ENCODE results near the gene C1QTNF9.
"Not testable (repeated sequence)": the region's sequence is repeated elsewhere in the genome, so short reads cannot be mapped to it uniquely, and the experiment has no call there.

The C1QTNF9 gene

DNA sequence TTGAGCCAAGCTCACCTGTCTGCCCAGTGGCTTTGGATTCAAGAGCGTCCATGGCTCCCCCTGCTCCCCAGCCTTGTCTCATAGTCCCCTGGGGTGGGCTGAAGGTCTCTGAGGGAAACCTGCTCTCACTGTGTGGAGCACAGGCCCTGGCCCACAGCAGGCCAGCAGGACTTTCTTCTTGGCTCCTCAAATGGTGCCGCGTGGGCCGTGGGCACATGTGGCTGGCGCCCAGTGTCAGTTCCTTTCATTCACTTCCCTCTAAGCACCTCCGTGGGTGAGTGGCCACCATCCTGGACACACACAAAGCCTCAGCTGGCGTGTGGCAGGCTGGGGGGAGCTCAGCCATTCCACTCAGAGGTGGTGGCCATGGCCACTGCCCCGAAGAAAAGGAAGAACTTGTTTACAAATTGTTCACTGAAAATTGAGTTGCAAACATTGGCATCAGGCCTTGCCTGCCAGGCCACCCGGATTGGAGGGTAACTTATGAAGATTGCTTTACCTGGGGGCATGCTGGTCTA lies 53.1 kb downstream of the C1QTNF9 start:
- DNase-seq (ENCODE audit: low spot score): no peak

DNA sequence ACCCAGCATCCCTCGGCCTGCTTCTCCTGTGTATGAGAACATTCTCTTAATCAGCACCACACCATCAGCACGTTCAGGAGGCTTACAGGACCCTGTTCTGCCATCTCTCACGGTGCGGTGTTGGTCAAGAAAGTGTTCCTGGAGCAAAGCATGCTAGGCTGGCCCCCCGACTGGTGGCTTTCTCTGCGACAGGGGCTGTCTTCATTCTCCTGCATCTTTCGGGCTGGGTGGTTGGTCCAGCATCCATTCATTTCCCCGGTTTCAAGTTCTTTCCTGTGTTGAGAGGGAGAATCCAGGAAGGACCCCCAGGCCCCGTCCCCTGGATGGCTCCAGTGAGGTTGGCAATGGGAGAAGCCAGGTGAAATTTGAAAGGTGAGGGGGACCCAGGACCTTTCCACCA lies 55.8 kb downstream of the C1QTNF9 start:
- no peak for DNase-seq (ENCODE audit: low spot score)

DNA sequence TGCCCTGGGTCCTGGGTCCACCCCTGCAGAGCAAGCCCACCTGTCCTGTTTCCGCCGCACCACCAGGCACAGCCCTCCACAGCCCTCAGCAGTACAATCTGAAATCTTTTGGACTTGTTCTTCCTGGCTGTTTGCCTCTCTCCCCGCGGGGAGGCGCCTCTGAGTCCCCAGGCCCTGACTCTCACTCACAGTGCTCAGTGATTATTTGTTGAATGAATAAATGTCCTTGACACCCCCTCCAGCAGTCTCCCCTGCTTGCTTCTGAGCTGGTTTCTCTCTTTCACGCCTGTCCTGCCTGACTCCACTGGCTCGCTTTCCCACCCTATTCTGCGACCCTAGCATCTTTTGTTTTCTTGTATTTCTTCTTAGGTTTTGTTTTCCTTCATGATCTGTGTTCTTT lies 56.9 kb downstream of the C1QTNF9 start:
- DNase-seq (ENCODE audit: low spot score): not testable (repeated sequence)

DNA sequence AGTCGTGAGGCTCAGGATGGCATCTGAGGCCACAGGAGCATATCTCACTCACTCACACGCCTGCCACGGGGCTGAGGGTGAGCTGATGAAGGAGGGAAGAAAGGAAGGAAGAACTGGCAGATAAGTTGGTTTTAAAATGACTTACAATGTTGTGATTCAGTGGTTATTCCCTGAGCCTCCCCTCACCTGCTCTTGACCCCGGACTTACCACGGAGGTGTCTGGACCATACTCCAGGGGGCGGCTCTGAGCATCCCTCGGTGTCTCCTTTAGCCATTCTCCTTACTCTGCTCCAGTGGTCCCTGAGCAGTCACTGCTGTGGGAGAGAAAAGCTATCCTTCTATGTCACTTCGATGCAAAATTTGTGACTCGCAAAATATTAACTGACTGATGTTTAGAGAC lies 61.9 kb downstream of the C1QTNF9 start:
- DNase-seq (ENCODE audit: low spot score): not testable (repeated sequence)

Measured in putamen (tissue), 1 donor.